ENCODE measurements around the gene ACVR1B. TPM values are rescaled to one million over a fixed set of nuclear protein-coding genes. Genes with fewer than 3 reads are reported as not detected.

The ACVR1B gene
- total and polyA plus RNA-seq, 7 donors, result 7.2 to 30.7 (median 9.8) TPM

DNA sequence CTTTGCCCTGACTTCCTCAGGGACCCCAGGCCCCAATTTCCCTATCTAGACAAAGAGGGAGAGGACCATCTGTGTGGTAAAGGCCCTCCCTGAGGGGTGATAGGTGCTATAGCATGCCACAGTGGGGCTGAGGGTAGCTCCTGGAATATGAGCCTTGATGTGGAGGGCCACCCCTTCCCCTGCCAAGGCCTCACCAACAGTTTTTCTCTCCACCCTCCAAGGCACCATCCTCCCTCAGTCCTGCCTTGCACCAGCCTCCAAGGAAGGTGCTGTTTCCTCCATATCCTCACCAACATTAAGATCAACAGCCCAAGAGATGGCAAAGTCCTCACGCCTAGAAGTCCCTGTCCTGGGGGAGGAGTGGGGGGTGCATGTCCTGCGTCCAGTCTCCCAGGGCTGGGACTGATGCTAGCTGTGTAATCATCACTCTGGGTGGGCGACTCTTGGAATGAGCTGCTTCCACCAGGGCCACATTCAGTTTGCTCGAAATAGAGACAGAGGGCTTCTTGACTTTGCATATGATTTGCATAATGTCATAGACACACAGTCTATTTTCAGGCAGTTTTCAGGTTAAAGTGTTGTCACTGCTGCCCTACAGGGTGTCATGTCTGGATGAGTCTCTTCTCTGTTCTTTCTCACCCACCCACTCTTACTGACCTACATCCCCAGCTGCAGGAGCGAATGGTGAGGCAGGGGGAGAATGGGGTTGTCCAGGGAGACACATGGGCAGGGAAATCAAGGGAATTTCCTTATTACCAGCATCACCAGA, 26.8 kb upstream of the ACVR1B start:
- peaks cover 0 to 10% (median 0%) of the 10 kb centered on the region in 3 donors for H3K27me3 ChIP-seq
- peak in 1 of 4 donors; percentile 6 for TF ChIP-seq POLR2AphosphoS5 (IDR thresholded peaks at IDR 0.05)
- no peak for TF ChIP-seq EP300 (IDR thresholded peaks at IDR 0.05)
- intact Hi-C loops (cut with DNase I), result no loop called here
- H3K9me3 ChIP-seq, result no peaks in the 10 kb centered on the region
- 82 to 83% methylated on average over 5 of the region's 5 CpGs for WGBS, 2 donors
- peaks cover 0 to 12% (median 10%) of the 10 kb centered on the region in 4 donors for H3K4me1 ChIP-seq
- no peak for DNase-seq
- H3K4me3 ChIP-seq, result no peak overlapping the region
- H3K36me3 ChIP-seq, result no peaks in the 10 kb centered on the region
- H3K27ac ChIP-seq, result no peak overlapping the region

GRCh38 chr12:51925346-51926063, 26.0 kb upstream of the ACVR1B start:
- Histone ChIP-seq H3K4me3 (no peak overlapping the region), H3K9me3 (no peaks in the 10 kb centered on the region), H3K36me3 (no peaks in the 10 kb centered on the region), H3K27me3 (peaks cover 0 to 10% (median 0%) of the 10 kb centered on the region in 3 donors), H3K4me1 (peaks cover 0 to 12% (median 10%) of the 10 kb centered on the region in 4 donors), H3K27ac (peak overlapping the region in 1 of 4 donors; percentile 6)
- TF ChIP-seq EP300 (IDR thresholded peaks at IDR 0.05) (no peak), POLR2A (IDR thresholded peaks at IDR 0.05) (no peak), POLR2AphosphoS5 (IDR thresholded peaks at IDR 0.05) (no peak)
- TF ChIP-seq, protein P1, sequence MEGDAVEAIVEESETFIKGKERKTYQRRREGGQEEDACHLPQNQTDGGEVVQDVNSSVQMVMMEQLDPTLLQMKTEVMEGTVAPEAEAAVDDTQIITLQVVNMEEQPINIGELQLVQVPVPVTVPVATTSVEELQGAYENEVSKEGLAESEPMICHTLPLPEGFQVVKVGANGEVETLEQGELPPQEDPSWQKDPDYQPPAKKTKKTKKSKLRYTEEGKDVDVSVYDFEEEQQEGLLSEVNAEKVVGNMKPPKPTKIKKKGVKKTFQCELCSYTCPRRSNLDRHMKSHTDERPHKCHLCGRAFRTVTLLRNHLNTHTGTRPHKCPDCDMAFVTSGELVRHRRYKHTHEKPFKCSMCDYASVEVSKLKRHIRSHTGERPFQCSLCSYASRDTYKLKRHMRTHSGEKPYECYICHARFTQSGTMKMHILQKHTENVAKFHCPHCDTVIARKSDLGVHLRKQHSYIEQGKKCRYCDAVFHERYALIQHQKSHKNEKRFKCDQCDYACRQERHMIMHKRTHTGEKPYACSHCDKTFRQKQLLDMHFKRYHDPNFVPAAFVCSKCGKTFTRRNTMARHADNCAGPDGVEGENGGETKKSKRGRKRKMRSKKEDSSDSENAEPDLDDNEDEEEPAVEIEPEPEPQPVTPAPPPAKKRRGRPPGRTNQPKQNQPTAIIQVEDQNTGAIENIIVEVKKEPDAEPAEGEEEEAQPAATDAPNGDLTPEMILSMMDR (IDR thresholded peaks at IDR 0.05), result no peak
- WGBS, 2 donors, result 74 to 77% methylated on average over 3 of the region's 3 CpGs
- intact Hi-C loops (cut with DNase I), result no loop called here
- DNase-seq, result no peak

DNA sequence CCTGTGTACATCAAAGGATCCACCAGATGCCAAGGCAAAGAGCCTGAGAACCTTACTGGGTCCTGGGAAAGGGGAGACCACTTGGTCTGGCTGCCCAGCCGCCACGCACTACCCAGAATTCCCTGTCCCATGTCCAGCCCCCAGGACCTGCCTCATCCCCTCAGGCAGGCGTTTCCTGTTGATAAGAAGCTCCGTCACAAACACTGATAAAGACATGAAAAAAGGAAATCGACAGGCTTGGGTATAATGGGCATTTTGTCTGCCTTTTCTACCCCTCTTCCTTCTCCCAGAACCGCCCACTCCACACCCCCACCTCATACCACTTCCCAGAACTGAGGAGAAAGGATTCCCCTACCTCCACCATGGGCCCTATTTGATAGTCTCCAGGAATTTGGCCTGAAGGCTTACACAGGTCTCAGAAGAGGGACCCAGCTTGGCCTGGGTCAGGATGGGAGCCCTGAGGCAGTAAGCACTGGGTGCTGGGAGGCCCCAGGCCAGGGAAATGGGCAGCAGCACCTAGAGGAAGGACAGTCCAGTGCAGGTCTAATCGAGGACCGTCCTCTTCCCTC, 25.4 kb upstream of the ACVR1B start:
- Histone ChIP-seq H3K36me3 (no peaks in the 10 kb centered on the region), H3K27ac (peak overlapping the region in 1 of 4 donors; percentile 6), H3K4me3 (no peak overlapping the region), H3K4me1 (peaks cover 0 to 12% (median 10%) of the 10 kb centered on the region in 4 donors), H3K27me3 (peaks cover 0 to 10% (median 0%) of the 10 kb centered on the region in 3 donors), H3K9me3 (no peaks in the 10 kb centered on the region)
- no peak for TF ChIP-seq POLR2AphosphoS5 (IDR thresholded peaks at IDR 0.05)
- TF ChIP-seq POLR2A (IDR thresholded peaks at IDR 0.05), result no peak
- no peak for TF ChIP-seq EP300 (IDR thresholded peaks at IDR 0.05)
- TF ChIP-seq, protein P1 (IDR thresholded peaks at IDR 0.05), result no peak
- WGBS, 2 donors, result 51 to 68% methylated on average over 8 of the region's 8 CpGs
- DNase-seq, result no peak
- intact Hi-C loops (cut with DNase I), result no loop called here

- Histone ChIP-seq H3K27me3 (peaks cover 0 to 10% (median 0%) of the 10 kb centered on the region in 3 donors), H3K4me1 (peaks cover 0 to 12% (median 10%) of the 10 kb centered on the region in 4 donors), H3K36me3 (no peaks in the 10 kb centered on the region), H3K9me3 (no peaks in the 10 kb centered on the region), H3K4me3 (no peak overlapping the region), H3K27ac (no peak overlapping the region)
- DNase-seq, result no peak
- WGBS, 2 donors, result 27 to 71% methylated on average over 2 of the region's 2 CpGs
- intact Hi-C loops (cut with DNase I), result no loop called here
- TF ChIP-seq, protein P1 (IDR thresholded peaks at IDR 0.05), result peak in 1 of 4 experiments; percentile 38
- TF ChIP-seq POLR2AphosphoS5 (IDR thresholded peaks at IDR 0.05), result no peak
Measured at GRCh38 chr12:51926718-51927117, 24.8 kb upstream of the ACVR1B start.
